BE2C (cell line): ENCODE data around the gene TMIGD1.
"Not testable (repeated sequence)": the region's sequence is repeated elsewhere in the genome, so short reads cannot be mapped to it uniquely, and the experiment has no call there.

ENCODE experiments used
- DNase-seq: peaks from one replicate; pipeline ENCODE4 v3.0.0-alpha.2; 2020
- H3K27me3 ChIP-seq: fragments of 250-450 bp; sonication (Bioruptor Pico); 2 replicates; pipeline ENCODE4 v1.5.1; 2020; ENCODE audit warnings: mild to moderate bottlenecking
- H3K36me3 ChIP-seq: fragments of 250-450 bp; sonication (Bioruptor Pico); 2 replicates; pipeline ENCODE4 v1.5.1; 2020; ENCODE audit warnings: mild to moderate bottlenecking
- H3K4me1 ChIP-seq: fragments of 250-450 bp; sonication (Bioruptor Pico); 2 replicates; pipeline ENCODE4 v1.5.1; 2020
- H3K4me3 ChIP-seq: 2 replicates; pipeline ENCODE4 v1.5.1; 2011; ENCODE audit warnings: low read depth, low read length
- H3K9me3 ChIP-seq: fragments of 250-450 bp; sonication (Bioruptor Pico); 2 replicates; pipeline ENCODE4 v1.5.1; 2020
- TF ChIP-seq, protein P1 (sequence below): IDR thresholded peaks from 2 replicates; pipeline ENCODE4 v1.5.1; 2012; ENCODE audit warnings: mild to moderate bottlenecking, low read depth, low read length

TMIGD1 gene

GRCh38 chr17:30345089-30345433 lies 11.2 kb upstream of the TMIGD1 start:
- no peak for DNase-seq
- Histone ChIP-seq H3K4me3 (no peak overlapping the region), H3K36me3 (no peaks in the 10 kb centered on the region), H3K9me3 (no peaks in the 10 kb centered on the region), H3K4me1 (no peaks in the 10 kb centered on the region; the same call in 1 of the 2 replicates), H3K27me3 (no peaks in the 10 kb centered on the region)
- TF ChIP-seq, protein P1, sequence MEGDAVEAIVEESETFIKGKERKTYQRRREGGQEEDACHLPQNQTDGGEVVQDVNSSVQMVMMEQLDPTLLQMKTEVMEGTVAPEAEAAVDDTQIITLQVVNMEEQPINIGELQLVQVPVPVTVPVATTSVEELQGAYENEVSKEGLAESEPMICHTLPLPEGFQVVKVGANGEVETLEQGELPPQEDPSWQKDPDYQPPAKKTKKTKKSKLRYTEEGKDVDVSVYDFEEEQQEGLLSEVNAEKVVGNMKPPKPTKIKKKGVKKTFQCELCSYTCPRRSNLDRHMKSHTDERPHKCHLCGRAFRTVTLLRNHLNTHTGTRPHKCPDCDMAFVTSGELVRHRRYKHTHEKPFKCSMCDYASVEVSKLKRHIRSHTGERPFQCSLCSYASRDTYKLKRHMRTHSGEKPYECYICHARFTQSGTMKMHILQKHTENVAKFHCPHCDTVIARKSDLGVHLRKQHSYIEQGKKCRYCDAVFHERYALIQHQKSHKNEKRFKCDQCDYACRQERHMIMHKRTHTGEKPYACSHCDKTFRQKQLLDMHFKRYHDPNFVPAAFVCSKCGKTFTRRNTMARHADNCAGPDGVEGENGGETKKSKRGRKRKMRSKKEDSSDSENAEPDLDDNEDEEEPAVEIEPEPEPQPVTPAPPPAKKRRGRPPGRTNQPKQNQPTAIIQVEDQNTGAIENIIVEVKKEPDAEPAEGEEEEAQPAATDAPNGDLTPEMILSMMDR = no peak

DNA sequence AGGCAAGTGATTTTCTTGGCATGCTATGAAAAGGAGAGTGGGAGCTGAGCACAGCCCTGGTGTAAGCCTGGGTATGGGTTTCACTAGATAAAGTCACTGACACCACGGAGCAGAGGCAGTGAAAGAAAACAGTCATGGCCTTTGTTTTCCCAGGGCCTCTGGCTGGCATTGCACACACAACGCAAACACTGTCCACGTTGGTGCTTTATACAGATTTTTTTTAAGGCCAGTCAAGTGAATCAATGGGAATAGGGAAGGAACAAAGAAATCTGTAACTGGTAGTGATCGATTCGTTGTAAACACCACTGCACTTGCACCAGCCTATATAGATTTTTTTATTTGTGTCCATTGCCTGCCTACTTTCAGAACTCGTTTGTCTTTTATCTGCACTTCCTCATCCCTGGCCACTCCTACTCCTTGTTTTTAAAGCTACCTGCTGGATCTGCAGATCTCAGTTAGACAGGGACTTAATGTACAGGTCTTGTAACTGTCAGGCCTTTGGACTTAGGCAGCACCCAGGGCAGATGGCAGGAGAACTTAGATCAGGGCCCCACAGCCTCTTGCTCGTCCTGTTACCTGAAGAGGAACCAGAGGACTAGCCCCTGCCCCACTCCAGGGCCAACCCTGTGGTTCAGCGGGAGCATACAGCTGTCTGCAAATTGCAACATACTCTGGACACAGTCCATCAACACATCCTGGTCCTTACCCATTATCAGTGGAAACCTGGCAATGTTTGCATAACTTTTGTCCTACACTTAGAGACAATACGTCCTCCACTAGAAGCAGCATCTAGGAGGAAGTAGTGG lies 10.6 kb upstream of the TMIGD1 start:
- H3K4me3 ChIP-seq = no peak overlapping the region
- no peaks in the 10 kb centered on the region for H3K36me3 ChIP-seq
- no peaks in the 10 kb centered on the region for H3K27me3 ChIP-seq
- H3K4me1 ChIP-seq = no peaks in the 10 kb centered on the region; the same call in 1 of the 2 replicates
- H3K9me3 ChIP-seq = no peaks in the 10 kb centered on the region
- TF ChIP-seq, protein P1 = no peak
- DNase-seq = no peak

DNA sequence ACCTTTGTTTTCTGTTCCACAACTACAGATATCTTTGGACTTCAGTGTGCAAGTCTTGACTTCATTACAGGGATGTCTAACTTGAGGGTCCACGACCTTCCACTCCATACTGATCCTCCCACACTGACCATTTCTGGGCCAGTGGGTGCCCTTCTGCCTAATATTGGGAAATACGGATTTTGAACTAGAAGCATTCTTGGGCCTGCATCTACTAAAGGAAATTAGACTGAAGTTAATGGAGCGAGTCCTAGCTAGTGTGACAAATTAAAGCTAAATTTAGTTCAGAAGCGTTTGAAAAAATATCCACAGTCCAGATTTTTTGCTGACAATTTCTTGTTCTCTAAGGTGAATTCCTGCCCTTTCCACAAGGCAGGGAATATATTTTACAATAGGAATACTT lies 9.9 kb upstream of the TMIGD1 start:
- H3K4me3 ChIP-seq = no peak overlapping the region
- no peaks in the 10 kb centered on the region for H3K27me3 ChIP-seq
- H3K9me3 ChIP-seq = no peaks in the 10 kb centered on the region
- H3K4me1 ChIP-seq = no peaks in the 10 kb centered on the region; the same call in 1 of the 2 replicates
- TF ChIP-seq, protein P1 = no peak
- no peaks in the 10 kb centered on the region for H3K36me3 ChIP-seq
- no peak for DNase-seq

DNA sequence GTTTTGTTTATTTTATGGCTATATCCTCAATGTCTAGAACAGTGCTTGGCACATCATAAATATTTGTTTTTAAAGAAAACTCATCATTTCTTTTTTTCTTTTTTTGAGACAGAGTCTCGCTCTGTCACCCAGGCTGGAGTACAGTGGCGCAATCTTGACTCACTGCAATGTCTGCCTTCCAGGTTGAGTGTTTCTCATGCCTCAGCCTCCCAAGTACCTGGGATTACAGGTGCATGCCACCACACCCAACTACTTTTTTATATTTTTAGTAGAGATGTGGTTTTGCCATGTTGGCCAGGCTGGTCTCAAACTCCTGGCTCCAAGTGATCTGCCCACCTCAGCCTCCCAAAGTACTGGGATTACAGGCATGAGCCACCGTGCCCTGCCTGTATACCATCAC lies 9.4 kb upstream of the TMIGD1 start:
- H3K36me3 ChIP-seq, H3K4me3 ChIP-seq, DNase-seq, H3K4me1 ChIP-seq, H3K9me3 ChIP-seq, H3K27me3 ChIP-seq: not testable (repeated sequence)

GRCh38 chr17:30341703-30342249 lies 7.9 kb upstream of the TMIGD1 start:
- no peak for DNase-seq
- Histone ChIP-seq H3K36me3 (no peaks in the 10 kb centered on the region), H3K4me1 (no peaks in the 10 kb centered on the region; the same call in 1 of the 2 replicates), H3K9me3 (no peaks in the 10 kb centered on the region), H3K4me3 (no peak overlapping the region), H3K27me3 (no peaks in the 10 kb centered on the region)
- TF ChIP-seq, protein P1 = no peak

GRCh38 chr17:30340801-30341356 lies 7.0 kb upstream of the TMIGD1 start:
- Histone ChIP-seq H3K36me3 (no peaks in the 10 kb centered on the region), H3K4me1 (no peaks in the 10 kb centered on the region; the same call in 1 of the 2 replicates), H3K9me3 (no peaks in the 10 kb centered on the region), H3K4me3 (no peak overlapping the region), H3K27me3 (no peaks in the 10 kb centered on the region)
- TF ChIP-seq, protein P1 = no peak
- DNase-seq = no peak
